ENCODE measurements around the gene TBXT.

The TBXT gene

GRCh38 chr6:166109608-166110007 is 58.0 kb downstream of the TBXT start:
- DNase-seq: no peak

Measured in NCI-H1105 (cell line).